Neural progenitor cell (in vitro differentiated cells): ENCODE measurements around the gene PAPOLB. TPM values are rescaled to one million over a fixed set of nuclear protein-coding genes. Genes with fewer than 3 reads are reported as not detected.

Source experiments
- DNase-seq: peaks from one replicate; pipeline ENCODE4 v3.0.0-alpha.2; 2016; ENCODE audit warnings: low spot score
- H2AFZ ChIP-seq: fragments of 200-600 bp; sonication (generic); replicated peaks from 2 replicates; pipeline ENCODE4 v1.6.1; 2016; ENCODE audit warnings: antibody characterized with exemption
- H3F3A ChIP-seq: fragments of 200-600 bp; sonication (generic); 2 replicates; pipeline ENCODE4 v1.6.1; 2016; ENCODE audit warnings: antibody characterized with exemption, low read depth
- H3K27ac ChIP-seq: fragments of 200-600 bp; sonication (generic); 2 replicates; pipeline ENCODE4 v1.5.1; 2016; ENCODE audit warnings: mild to moderate bottlenecking
- H3K27me3 ChIP-seq: fragments of 200-600 bp; sonication (generic); 2 replicates; pipeline ENCODE4 v1.6.1; 2016; ENCODE audit warnings: mild to moderate bottlenecking, moderate library complexity
- H3K36me3 ChIP-seq: fragments of 200-600 bp; sonication (generic); 2 replicates; pipeline ENCODE4 v1.5.1; 2016
- H3K4me1 ChIP-seq: fragments of 200-600 bp; sonication (generic); 2 replicates; pipeline ENCODE4 v1.6.1; 2016; ENCODE audit warnings: mixed run types
- H3K4me2 ChIP-seq: fragments of 200-600 bp; sonication (generic); 2 replicates; pipeline ENCODE4 v1.6.1; 2016
- H3K4me3 ChIP-seq: fragments of 200-600 bp; sonication (generic); 2 replicates; pipeline ENCODE4 v1.5.1; 2016
- H3K79me2 ChIP-seq: fragments of 200-600 bp; sonication (generic); 2 replicates; pipeline ENCODE4 v1.6.1; 2016; ENCODE audit warnings: low read depth
- H3K9ac ChIP-seq: fragments of 200-600 bp; sonication (generic); 2 replicates; pipeline ENCODE4 v1.6.1; 2016
- H3K9me3 ChIP-seq: fragments of 200-600 bp; sonication (generic); 2 replicates; pipeline ENCODE4 v1.5.1; 2016; ENCODE audit warnings: low read depth
- H4K20me1 ChIP-seq: fragments of 200-600 bp; sonication (generic); 2 replicates; pipeline ENCODE4 v1.6.1; 2016; ENCODE audit warnings: low read depth
- H3K27ac Mint-ChIP-seq: 3 replicates; pipeline ENCODE4 v1.8.0; 2021; ENCODE audit warnings: mixed read lengths
- H3K27me3 Mint-ChIP-seq: 2 replicates; pipeline ENCODE4 v1.8.0; 2022; ENCODE audit warnings: low read depth, mild to moderate bottlenecking, inconsistent platforms, moderate library complexity, mixed read lengths; ENCODE audit not compliant: insufficient read depth
- H3K36me3 Mint-ChIP-seq: 3 replicates; pipeline ENCODE4 v1.8.0; 2021; ENCODE audit warnings: mixed read lengths
- H3K4me1 Mint-ChIP-seq: 3 replicates; pipeline ENCODE4 v1.8.0; 2021; ENCODE audit warnings: mixed read lengths
- H3K4me3 Mint-ChIP-seq: 3 replicates; pipeline ENCODE4 v1.8.0; 2021; ENCODE audit warnings: mild to moderate bottlenecking, moderate library complexity, mixed read lengths
- H3K9me3 Mint-ChIP-seq: 3 replicates; pipeline ENCODE4 v1.8.0; 2020; ENCODE audit warnings: mixed read lengths
- CTCF ChIP-seq: fragments of 200-600 bp; sonication (generic); IDR thresholded peaks from 2 replicates; pipeline ENCODE4 v1.5.1; 2017; ENCODE audit warnings: antibody characterized with exemption, mild to moderate bottlenecking
- EZH2 ChIP-seq: fragments of 200-600 bp; sonication (generic); IDR thresholded peaks from 2 replicates; pipeline ENCODE4 v1.6.1; 2017; ENCODE audit warnings: antibody characterized with exemption, mild to moderate bottlenecking, moderate library complexity
- EZH2phosphoT487 ChIP-seq: fragments of 200-600 bp; sonication (generic); IDR thresholded peaks from 2 replicates; pipeline ENCODE4 v1.6.1; 2017; ENCODE audit warnings: antibody characterized with exemption
- total RNA-seq: library from RNA; depleted of rRNA; stranded (reverse); fragments of >200 nt; gene quantifications from 2 replicates; pipeline ENCODE4 v1.2.3, GENCODE V29; 2015; ENCODE audit warnings: low replicate concordance

The PAPOLB gene
- total RNA-seq, 1 donor from 2014 or later, result not detected

- no peak for DNase-seq
- no peak overlapping the region for H3K4me2 ChIP-seq
- Mint-ChIP-seq H3K27ac (no peak overlapping the region), H3K9me3 (peaks cover 2% of the 10 kb centered on the region), H3K4me3 (no peak overlapping the region), H3K4me1 (peaks cover 3% of the 10 kb centered on the region), H3K27me3 (peaks cover 6% of the 10 kb centered on the region), H3K36me3 (peaks cover 13% of the 10 kb centered on the region)
- H3K4me1 ChIP-seq, result no peaks in the 10 kb centered on the region
- H3K27ac ChIP-seq, result no peak overlapping the region
- no peaks in the 10 kb centered on the region for H3K36me3 ChIP-seq
- TF ChIP-seq EZH2phosphoT487, result no peak
- no peak for TF ChIP-seq EZH2
- TF ChIP-seq CTCF, result no peak
- H4K20me1 ChIP-seq, result no peaks in the 10 kb centered on the region
- H3K4me3 ChIP-seq, result no peak overlapping the region
- no peaks in the 10 kb centered on the region for H3K9me3 ChIP-seq
- H3K9ac ChIP-seq, result no peak overlapping the region
- no peaks in the 10 kb centered on the region for H3K79me2 ChIP-seq
- H3F3A ChIP-seq, result no peaks in the 10 kb centered on the region
- H3K27me3 ChIP-seq, result no peaks in the 10 kb centered on the region
- no peak overlapping the region for H2AFZ ChIP-seq
Measured at GRCh38 chr7:4817178-4817901, 44.5 kb downstream of the PAPOLB start.

- H3K4me3 Mint-ChIP-seq, result no peak overlapping the region
- H3K9ac ChIP-seq, result no peak overlapping the region
- peaks cover 2% of the 10 kb centered on the region for H3K9me3 Mint-ChIP-seq
- no peaks in the 10 kb centered on the region for H3K9me3 ChIP-seq
- H3K4me1 Mint-ChIP-seq, result peaks cover 3% of the 10 kb centered on the region
- no peaks in the 10 kb centered on the region for H3K4me1 ChIP-seq
- H3K27me3 Mint-ChIP-seq, result peaks cover 6% of the 10 kb centered on the region
- no peaks in the 10 kb centered on the region for H3K27me3 ChIP-seq
- no peaks in the 10 kb centered on the region for H4K20me1 ChIP-seq
- peaks cover 13% of the 10 kb centered on the region for H3K36me3 Mint-ChIP-seq
- no peak for DNase-seq
- H2AFZ ChIP-seq, result no peak overlapping the region
- H3K79me2 ChIP-seq, result no peaks in the 10 kb centered on the region
- no peak overlapping the region for H3K27ac ChIP-seq
- no peak overlapping the region for H3K27ac Mint-ChIP-seq
- no peaks in the 10 kb centered on the region for H3F3A ChIP-seq
- H3K36me3 ChIP-seq, result no peaks in the 10 kb centered on the region
- no peak overlapping the region for H3K4me3 ChIP-seq
- H3K4me2 ChIP-seq, result no peak overlapping the region
- TF ChIP-seq EZH2phosphoT487, result no peak
- TF ChIP-seq CTCF, result no peak
Measured at GRCh38 chr7:4816419-4817080, 45.3 kb downstream of the PAPOLB start.

GRCh38 chr7:4815609-4816418 is 46.0 kb downstream of the PAPOLB start:
- DNase-seq, result no peak
- H3K27ac Mint-ChIP-seq, result no peak overlapping the region

More at GRCh38 chr7:4815609-4816418, 46.0 kb downstream of the PAPOLB start:
- TF ChIP-seq EZH2phosphoT487, result no peak
- TF ChIP-seq EZH2, result no peak
- no peak for TF ChIP-seq CTCF
- Histone ChIP-seq H3K9ac (no peak overlapping the region), H3K27ac (no peak overlapping the region), H2AFZ (no peak overlapping the region), H3K27me3 (no peaks in the 10 kb centered on the region), H3F3A (no peaks in the 10 kb centered on the region), H3K4me3 (no peak overlapping the region), H3K9me3 (no peaks in the 10 kb centered on the region), H3K79me2 (no peaks in the 10 kb centered on the region), H3K4me1 (no peaks in the 10 kb centered on the region), H4K20me1 (no peaks in the 10 kb centered on the region), H3K36me3 (no peaks in the 10 kb centered on the region), H3K4me2 (no peak overlapping the region)
- Mint-ChIP-seq H3K36me3 (peaks cover 13% of the 10 kb centered on the region), H3K27me3 (peaks cover 4% of the 10 kb centered on the region), H3K9me3 (peaks cover 2% of the 10 kb centered on the region), H3K4me3 (no peak overlapping the region), H3K4me1 (peaks cover 3% of the 10 kb centered on the region)
